GM18508 (cell line): ENCODE results near the gene ARID5A.
"Not testable (repeated sequence)": the region's sequence is repeated elsewhere in the genome, so short reads cannot be mapped to it uniquely, and the experiment has no call there.

Source experiments
- ATAC-seq: cut with Tn5 transposase; IDR thresholded peaks from one replicate; pipeline ENCODE4 v1.9.1; 2021; ENCODE audit warnings: moderate number of reproducible peaks; ENCODE audit not compliant: insufficient read depth, unreplicated experiment

The ARID5A gene

GRCh38 chr2:96536445-96537065, at the start of gene ARID5A:
ARID5A (plus strand) TSS chr2:96536752; CDS start chr2:96536827, 75 bp downstream.
- no peak for ATAC-seq

DNA sequence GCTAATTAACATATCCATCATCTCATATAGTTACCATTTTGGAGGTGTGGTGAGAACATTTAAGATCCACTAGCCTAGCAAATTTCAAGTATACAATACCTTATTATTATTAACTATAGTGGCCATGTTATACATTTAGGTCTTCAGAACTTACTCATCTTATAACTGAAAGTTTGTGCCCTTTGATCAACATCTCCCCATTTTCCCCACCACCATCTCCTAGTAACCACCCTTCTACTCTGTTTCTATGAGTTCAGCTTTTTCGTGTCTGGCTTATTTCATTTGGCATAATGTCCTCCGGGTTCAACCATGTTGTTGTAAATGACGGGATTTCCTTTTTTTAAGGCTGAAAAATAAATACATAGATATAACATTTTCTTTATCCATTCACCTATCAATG, 47.3 kb upstream of the ARID5A start:
- ATAC-seq: no peak

DNA sequence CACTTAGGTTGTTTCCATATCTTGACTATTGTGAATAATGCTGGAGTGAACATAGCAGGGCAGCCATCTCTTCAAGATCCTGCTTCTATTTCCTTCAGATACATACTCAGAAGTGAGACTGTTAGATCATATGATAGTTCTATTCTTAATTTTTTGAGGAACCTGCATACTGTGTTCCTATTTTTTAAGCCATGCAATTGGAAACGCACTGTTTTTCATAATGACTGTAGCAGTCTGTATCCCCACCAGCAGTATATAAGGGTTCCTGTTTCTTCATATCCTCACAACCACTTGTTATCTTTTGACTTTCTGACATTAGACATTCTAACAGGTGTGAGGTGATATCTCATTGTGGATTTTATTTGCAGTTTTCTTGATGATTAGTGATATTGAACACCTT, 46.9 kb upstream of the ARID5A start:
- ATAC-seq: no peak

GRCh38 chr2:96491860-96492497, 44.6 kb upstream of the ARID5A start:
- no peak for ATAC-seq

DNA sequence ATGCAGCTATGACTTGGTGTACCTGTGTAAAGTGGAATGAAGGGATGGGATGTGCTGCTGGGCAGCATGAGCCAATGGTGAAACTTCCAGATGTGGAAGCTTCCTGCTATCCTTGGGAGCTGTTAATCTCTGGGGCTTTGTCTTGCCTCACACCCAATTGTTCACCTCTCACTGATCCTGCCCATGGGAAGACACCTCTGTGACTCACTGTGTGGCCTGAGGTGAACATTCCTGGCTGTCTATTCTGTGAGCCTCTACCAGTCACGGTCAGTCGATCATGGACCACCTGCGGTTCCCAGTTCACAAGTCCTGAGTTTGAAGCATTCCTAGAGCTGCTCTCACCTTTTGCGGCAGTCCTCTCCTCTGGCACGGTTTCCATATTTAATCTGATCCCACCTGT, 43.5 kb upstream of the ARID5A start:
- no peak for ATAC-seq

DNA sequence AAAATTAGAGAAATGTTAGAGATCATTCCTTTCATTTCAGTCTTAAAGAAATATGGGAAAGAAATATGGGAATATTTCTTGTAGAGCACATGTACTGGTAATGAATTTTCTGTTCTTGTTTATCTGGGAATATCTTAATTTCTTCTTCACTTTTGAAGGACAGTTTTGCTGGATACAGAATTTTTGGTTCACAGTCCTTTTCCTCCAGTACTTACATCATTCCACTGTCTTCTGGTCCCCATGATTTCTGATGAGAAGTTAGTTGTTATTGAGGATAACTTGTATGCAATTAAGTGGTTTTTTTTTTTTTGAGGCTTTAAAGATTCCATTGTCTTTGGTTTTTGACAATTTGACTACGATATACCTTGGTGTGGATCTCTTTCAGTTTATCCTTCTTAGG, 42.4 kb upstream of the ARID5A start:
- ATAC-seq: no peak

- no peak for ATAC-seq
These were observed 40.4 kb upstream of the ARID5A start for GRCh38 chr2:96495982-96496629.

GRCh38 chr2:96498021-96498431, 38.5 kb upstream of the ARID5A start:
- no peak for ATAC-seq

DNA sequence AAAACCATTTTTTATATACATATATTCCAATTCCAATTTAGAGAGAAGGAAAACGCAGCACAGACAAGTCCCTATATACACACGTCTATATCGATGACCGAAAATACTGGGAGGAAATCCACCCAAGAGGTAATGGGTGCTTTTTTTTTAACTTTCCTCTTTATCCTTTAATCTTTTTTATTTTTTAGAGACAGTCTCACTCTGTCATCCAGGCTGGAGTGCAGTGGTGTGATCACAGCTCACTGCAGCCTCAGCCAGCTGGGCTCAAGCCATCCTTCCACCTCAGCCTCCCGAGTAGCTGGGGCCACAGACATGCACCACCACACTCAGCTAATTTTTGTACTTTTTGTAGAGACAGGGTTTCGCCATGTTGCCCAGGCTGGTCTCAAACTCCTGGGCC, 37.9 kb upstream of the ARID5A start:
- not testable (repeated sequence) for ATAC-seq

DNA sequence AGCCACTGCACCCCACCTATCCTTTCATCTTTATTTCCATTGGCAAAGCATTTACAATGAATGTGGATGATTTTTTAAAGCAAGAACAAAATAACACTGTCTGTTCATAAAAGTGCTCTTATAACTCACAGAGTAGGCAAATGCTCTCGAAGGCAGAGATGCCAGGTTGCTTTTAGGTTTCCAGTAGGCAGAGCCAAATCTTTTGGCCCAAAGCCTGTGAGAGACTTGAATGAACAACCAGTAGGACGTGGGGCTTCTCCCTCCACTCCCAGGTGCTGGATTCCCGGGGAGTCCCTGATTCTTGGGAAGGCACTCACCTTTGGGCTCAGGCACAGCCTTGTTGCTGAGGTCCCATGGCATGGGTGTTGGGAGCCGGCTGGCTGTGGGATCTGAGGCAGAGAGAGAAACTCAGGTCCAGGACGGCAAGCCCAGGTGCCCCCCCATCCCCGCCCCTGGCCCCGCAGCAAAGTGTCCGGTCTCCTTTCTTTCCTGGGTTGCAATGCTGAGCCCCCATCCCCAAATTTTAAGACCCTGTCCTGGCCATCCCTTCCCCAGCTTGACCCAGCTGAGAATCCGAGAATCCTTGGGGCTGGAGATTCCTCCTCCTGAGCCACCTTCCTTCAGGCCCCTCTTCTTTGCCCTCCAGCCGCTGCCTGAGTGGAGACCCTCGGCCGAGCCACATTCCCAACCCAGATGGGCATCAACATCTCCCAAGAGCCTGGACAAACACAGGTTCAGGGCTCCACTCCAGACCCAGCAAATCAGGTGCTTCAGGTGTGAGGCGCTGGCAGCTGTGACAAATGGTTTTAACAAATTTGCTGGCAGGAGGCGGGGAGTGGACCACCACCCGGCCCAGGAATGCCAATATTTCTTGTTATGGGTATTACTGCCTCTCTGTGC, 37.2 kb upstream of the ARID5A start:
- ATAC-seq: no peak

GRCh38 chr2:96500385-96501066, 36.0 kb upstream of the ARID5A start:
- ATAC-seq: no peak

- ATAC-seq: no peak
These were observed 35.1 kb upstream of the ARID5A start for GRCh38 chr2:96501471-96501874.

- ATAC-seq: no peak
These were observed 34.4 kb upstream of the ARID5A start for GRCh38 chr2:96501886-96502810.

DNA sequence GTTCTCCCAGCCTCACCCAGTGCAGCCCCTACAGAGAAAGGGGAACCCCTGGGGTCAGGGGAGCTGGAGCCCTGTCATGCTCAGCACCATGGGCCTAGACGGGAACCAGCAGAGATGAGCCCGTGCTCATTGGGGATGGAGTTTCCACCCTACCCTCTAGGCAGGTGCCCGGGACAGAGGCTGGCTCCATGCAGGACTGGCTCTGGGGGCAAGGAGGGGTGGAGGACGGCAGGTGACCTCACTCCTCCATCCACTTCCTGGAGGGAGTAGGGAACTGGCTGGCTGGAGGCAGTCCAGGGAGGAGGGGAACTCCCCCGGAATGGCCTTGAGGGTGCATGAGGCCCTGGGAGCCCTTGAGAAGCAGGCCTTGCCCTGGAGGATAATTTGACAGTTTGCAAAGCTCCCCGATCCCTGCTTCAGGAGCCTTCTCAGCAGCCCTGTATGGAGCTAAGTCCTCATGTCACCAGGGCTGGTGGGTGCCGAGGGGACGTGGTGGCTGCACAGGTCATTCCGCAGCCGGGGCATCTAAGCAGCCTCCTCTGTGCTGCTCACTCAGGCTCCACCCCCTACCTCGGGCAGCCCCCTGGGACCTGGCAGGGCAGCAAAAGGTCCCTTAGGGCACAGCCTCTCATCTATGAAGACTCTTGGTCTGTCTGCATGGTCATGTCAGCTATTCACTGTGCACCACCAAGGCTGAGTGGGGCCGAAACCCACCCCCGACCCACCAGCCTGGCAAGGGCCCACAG, 33.5 kb upstream of the ARID5A start:
- ATAC-seq: no peak

DNA sequence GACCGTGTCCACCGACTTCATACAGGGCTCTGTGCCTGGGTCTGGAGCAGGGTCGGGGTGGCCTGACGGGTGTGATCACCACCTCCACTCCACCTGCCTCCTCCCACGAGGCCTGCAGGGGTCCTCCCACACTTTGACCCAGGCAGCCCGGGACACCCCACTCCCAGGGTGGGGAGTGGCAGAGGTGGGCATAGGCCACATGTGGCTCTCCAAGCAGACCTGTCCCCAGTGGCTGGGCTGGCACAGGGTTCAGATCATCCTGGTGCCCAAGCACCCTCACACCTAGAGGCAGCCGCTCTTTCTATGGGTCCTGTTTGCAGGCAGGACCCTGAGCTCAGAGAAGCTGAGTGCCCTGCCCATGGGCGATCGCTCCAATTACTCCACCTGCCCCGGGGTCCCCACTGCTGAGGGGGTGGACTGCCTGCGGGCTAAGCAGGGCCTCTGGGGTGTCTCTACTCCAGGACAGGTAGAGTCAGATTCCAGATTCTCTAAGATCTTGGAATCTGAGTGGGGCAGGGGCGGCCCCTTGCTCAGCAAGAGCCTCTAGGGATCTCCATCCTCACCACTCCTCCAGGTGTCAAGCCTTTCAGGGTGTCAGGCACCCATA, 32.8 kb upstream of the ARID5A start:
- ATAC-seq: no peak

DNA sequence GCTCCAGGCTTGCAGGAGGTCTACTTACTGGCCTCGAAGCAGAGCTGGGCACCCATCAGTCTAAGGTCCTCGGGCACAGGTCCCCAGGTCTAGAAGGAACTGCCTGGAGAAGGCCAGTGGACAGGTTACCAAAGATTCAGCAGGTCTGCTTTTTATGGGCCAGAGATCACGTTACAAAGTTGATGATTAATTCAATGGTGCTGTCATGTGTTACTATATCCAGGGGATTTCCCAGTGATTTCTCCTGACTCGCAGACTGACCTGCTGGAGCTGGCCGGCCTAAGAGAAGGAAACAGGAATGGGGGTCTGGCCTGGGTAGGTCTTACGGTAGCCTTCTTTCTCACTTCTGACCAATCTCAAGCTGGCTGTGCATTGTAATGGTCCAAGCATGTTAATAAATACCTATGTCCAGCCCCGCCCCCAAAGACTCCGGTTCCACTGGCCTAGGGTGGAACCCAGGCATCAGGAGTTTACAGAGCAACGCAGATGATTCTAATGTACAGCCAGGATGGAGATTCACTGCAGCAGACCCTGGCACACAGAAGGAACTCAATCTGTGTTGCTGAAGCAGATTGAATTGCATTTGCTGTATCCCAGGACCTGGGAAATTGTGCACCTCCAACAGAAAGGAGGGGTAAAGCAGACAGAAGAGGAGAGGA, 31.2 kb upstream of the ARID5A start, which contains the start of gene NEURL3:
Gene NEURL3, minus strand, starts transcription at position 127 of the 659 bp plus-strand sequence. Its CDS starts 71 bp downstream, at position 56.
- no peak for ATAC-seq
